NCI-H1694 (cell line): ENCODE data around the gene SSTR3.
"Not testable (repeated sequence)": the region's sequence is repeated elsewhere in the genome, so short reads cannot be mapped to it uniquely, and the experiment has no call there.

Experiments used
- DNase-seq: peaks from one replicate; lab custom pipeline; 2025; lab: John Stamatoyannopoulos, UW

The SSTR3 gene

GRCh38 chr22:37242395-37242918 is 30.2 kb upstream of the SSTR3 start:
- DNase-seq: no peak

DNA sequence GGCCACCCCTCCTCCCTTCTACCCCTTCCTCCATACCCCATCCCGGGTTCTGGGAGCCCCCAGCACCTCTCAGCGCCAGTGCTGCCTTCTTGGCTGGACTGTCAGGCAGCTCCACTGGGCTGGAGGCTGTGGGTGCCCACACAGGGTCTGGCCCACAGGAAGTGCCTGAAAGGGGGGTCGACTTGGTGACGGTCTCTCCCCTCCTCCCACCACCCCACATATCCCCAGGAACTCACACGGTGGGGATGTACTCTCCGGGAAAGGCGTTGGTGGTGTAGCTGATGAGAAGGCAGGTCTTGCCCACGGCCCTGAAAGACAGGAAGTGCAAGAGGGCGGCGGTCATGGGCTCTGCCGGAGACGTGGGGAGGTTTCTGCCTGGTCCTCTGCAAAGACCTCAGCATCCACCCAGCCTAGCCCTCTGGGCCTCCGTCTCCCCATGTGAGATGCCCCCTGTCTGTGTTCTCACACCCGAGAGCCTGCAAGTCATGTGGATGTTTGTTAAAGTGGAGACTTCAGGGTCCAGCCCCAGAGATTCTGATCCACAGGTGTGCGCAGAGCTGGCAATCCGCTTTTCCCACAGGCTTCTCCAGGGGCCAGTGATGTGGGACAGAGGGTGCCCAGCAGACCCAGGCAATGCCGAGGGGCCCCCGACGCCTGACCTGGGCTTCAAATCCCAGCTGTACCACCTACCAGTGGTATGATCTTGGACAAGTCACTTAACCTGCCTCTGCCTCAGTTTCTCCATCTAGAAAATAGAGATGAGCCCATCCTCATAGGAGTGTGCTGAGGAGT is 29.3 kb upstream of the SSTR3 start:
- no peak for DNase-seq

DNA sequence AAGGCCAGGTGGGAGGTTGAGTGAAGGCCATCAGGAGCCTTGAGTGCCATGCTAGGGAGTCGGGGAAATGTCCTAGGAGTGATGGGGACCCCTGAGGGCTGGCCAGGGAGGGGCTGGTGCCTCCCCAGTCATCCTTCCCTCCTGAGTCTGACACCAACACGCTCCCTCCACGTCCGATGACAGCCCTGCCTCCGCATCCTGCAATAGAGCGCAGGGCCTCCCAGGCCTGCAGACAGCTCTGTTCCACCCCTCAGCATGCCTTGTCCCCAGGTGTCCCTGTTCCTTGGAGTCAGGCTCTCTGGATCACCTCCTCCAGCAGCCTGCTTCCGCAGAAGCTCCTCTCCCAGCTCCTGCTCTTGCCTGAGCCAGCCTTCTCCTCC is 28.7 kb upstream of the SSTR3 start:
- no peak for DNase-seq

DNA sequence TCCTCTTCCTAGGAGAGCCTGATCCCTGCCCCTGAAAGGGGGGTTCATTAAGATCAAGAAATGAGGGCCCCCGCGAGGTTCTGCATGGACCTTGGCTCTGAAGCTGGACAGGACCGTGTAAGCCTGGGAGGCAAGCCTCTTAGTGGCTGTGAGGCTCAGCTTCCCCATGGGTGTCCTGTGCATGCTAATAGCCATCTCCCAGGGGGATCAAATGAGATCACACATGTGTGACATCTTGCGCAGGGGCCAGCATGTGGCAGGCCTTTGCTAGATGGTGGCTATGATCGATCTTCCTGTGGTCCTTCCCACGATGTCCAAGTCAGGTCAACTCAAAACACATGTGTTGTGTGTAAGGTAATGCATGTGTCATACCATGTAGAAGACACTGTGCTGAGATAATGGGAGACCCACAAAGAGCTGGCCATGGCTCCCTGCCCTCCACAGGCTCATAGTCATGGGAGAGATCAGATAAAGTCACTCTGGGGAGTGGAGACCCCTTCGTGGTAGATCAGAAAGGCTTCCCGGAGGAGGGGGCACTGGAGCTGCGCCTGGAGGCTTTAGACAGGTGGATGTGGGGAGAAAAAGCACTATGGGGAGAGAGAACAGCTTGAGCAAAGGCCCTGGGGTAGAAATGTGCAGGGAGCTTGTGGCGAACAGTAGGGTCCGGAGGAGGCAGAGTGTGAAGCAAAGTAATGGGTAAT is 28.1 kb upstream of the SSTR3 start:
- DNase-seq: no peak

GRCh38 chr22:37239336-37240239 is 27.3 kb upstream of the SSTR3 start:
- no peak for DNase-seq

- DNase-seq: no peak
Measured at GRCh38 chr22:37237371-37238268, 25.3 kb upstream of the SSTR3 start.

DNA sequence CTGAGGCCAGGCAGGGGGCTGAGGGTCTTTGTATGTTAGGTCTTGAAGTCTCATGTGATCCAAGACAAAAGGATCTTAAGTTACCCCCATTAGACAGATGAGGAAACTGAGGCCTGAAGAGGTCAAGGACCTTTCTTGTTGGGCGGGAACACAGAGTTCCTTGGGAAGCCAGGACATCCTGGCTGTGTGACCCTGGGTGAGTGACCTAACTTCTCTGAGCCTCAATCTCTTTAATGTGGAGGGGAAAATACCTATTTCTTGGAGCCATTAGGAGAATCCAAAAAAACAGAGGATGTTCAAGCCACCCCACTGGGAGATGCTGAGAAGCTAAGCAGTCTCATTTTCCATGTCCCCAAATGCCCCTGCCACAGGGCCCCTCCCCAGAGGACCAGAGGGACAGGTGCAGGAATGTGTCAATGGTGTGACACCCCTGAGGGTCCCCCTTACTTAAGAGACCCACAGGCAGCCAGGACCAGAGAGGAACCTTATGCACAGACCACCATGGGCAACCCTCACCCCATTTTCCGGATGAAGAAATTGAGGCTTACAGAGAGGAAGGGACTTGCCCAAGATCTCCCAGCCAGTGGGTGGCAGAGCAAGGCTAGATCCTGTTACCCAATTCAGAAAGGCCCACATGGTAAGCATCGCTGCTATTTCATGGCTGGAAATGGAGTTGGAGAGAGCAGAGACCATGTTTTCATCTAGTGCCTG is 23.8 kb upstream of the SSTR3 start:
- DNase-seq: no peak

DNA sequence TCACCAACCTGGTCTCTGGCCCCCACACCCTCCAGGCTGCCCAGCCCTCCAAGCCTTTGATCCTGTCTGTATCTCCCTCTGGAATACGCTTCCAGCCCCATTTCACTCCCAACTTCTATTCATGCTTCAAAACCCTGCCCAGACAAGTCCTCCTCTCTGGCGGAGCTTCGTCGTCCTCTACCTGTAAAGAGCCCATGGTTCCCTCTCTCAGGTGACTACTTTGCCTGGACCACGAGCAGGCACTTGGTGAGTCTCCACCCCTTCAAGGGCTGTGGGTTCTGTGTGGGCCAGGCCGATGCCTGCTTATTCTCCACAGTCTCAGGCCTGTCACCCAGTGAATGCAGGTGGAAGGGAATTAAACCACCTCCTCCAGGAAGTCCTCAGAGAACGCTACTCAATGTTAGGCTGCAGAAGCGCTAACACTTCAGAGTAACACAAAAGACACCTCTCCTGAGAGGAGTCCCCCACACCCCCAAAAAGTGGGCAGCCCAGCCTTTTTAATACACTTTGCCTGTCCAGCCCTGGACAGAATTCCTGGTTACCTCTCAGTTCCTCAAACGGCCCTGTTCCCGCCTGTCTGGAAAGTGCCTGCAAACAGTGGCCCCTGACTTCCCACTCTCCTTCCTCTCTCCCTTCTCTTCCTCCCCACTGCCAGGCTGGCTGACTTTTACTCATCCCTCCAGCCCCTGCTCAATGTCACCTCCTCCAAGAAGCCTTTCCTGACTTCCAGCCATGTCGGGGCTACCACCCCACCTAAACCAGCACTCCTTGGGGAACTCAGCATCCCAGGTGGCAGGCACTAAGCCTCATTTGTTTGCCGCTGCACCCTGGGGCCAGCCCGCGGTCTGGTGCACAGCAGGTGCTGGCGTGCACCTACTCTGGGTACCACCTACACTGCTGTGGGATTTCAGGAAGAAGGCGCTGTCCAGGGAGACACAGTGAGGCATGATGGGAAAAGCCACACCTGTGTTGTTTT is 22.7 kb upstream of the SSTR3 start:
- no peak for DNase-seq

- DNase-seq: no peak
Measured at GRCh38 chr22:37233751-37234631, 21.7 kb upstream of the SSTR3 start.

- not testable (repeated sequence) for DNase-seq
Measured at GRCh38 chr22:37233371-37233750, 21.1 kb upstream of the SSTR3 start.

GRCh38 chr22:37232140-37232998 is 20.1 kb upstream of the SSTR3 start:
- no peak for DNase-seq

- DNase-seq: no peak
Measured at GRCh38 chr22:37231406-37232139, 19.3 kb upstream of the SSTR3 start.

- no peak for DNase-seq
Measured at GRCh38 chr22:37230673-37231405, 18.6 kb upstream of the SSTR3 start.

DNA sequence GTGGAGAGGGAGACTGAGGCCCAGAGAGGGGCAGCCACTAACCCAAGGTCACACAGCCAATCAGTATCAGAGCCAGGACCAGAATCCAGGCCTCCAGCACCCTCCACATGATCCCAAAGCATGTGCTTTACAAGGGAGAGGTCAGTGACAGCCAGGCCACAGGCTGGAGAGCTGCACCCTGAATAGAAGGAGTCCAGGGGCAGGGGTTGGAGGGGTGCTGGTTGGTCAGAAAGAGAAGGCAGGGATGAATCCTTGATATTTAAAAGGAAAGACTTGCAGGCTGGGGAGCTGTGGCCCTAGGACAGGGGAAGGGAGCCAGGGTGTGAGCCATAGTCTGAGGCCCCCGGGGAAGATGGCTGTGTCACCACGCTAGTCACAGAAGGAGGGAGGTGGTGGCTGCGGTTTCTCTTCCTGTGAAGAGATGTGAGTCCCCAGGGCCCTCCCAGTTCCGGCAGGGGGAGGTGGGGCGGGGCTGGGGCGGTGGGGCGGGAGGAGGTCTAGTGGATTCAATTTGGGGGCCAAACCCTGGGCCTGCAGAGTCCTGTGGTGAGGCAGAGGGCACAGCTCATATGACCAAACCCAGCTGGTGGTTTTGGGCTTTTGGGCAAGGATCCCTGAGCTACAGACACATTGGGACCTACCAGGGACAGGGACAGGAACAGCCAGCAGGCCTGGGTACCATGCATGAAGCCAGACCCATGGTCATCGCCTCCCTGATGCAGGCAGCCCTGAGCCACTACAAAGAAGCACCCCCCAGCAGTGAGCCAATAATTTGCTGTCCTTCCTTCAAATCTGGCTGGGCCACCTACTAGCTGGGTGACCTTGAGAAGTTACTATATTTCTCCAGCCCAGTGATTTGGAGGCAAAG is 17.8 kb upstream of the SSTR3 start:
- DNase-seq: no peak
